HCT116 (cell line): ENCODE results near the gene MRPS2. TPM values are rescaled to one million over a fixed set of nuclear protein-coding genes. Genes with fewer than 3 reads are reported as not detected.

Experiments used
- ATAC-seq: fragments of 200-7000 bp; cut with Tn5 transposase; 2 replicates; pipeline ENCODE4 v1.9.1; 2020; ENCODE audit warnings: mild to moderate bottlenecking, moderate library complexity
- BruUV-seq: library from RNA; stranded (reverse); fragments of 400-500 nt; replicated peaks from 2 replicates; lab custom pipeline; 2021; lab: Mats Ljungman, UMichigan
- CTCF ChIA-PET: fragments of 300-600 bp; sonication (Branson Sonifier 250); formaldehyde crosslinking; loops from one replicate; lab custom pipeline; 2021; ENCODE audit warnings: antibody characterized with exemption; lab: Charles Lee
- POLR2A ChIA-PET: fragments of 300-600, 350-600 bp; sonication (Branson Sonifier 250); formaldehyde crosslinking; loops from one replicate; lab custom pipeline; 2021; ENCODE audit warnings: antibody characterized with exemption; lab: Charles Lee
- RAD21 ChIA-PET, 2 experiments: fragments of 300-600 bp; sonication (Branson Sonifier 250); formaldehyde crosslinking; loops; one replicate each; lab custom pipeline; 2023; ENCODE audit warnings: low total read pairs in 2 of 2; ENCODE audit not compliant: uncharacterized antibody in 2 of 2, unreplicated experiment in 2 of 2, low non-redundant PET in 1 of 2; lab: Charles Lee
- DNase-seq: peaks from one replicate; pipeline ENCODE4 v3.0.0-alpha.2; 2010; ENCODE audit warnings: low read depth, low spot score
- H2AFZ ChIP-seq: fragments of 200-600 bp; shearing (Covaris generic), sonication (generic); 2 replicates; pipeline ENCODE4 v1.6.1; 2017; ENCODE audit warnings: low read depth, mixed run types, mixed read lengths, antibody characterized with exemption, low read length; ENCODE audit not compliant: poor library complexity, severe bottlenecking
- H3K27ac ChIP-seq: 2 replicates; pipeline ENCODE4 v1.5.1; 2012; ENCODE audit warnings: low read depth, low read length
- H3K27me3 ChIP-seq: fragments of 200-600 bp; sonication (generic); 2 replicates; pipeline ENCODE4 v1.6.1; 2016; ENCODE audit warnings: mixed run types, low read length, mixed read lengths; ENCODE audit not compliant: insufficient read depth
- H3K36me3 ChIP-seq, 2 experiments: fragments of 200-500 bp in 1 of 2; fragments of 200-600 bp in 1 of 2; sonication (Bioruptor generic) in 1 of 2; sonication (generic) in 1 of 2; 2 replicates each; pipeline versions ENCODE4 v1.5.1 to v1.6.1; 2014 to 2016; ENCODE audit warnings: low read length in 2 of 2, inconsistent platforms in 1 of 2, mixed read lengths in 1 of 2, mixed run types in 1 of 2; ENCODE audit not compliant: insufficient read depth in 2 of 2, control insufficient read depth in 1 of 2
- H3K4me1 ChIP-seq, 2 experiments: fragments of 200-600 bp in 1 of 2; sonication (generic) in 1 of 2; 2 replicates each; pipeline versions ENCODE4 v1.5.1 to v1.6.1; 2012 to 2017; ENCODE audit warnings: low read length in 2 of 2, inconsistent platforms in 1 of 2, mild to moderate bottlenecking in 1 of 2, mixed read lengths in 1 of 2, mixed run types in 1 of 2, moderate library complexity in 1 of 2; ENCODE audit not compliant: insufficient read depth in 2 of 2, control insufficient read depth in 1 of 2
- H3K4me2 ChIP-seq: fragments of 200-600 bp; sonication (generic); 2 replicates; pipeline ENCODE4 v1.6.1; 2017; ENCODE audit warnings: mixed run types, low read length, mixed read lengths
- H3K4me3 ChIP-seq, 2 experiments: fragments of 200-600 bp in 1 of 2; sonication (generic) in 1 of 2; replicated peaks in 1 of 2; 2 replicates each; pipeline ENCODE4 v1.5.1; 2011 to 2016; ENCODE audit warnings: low read length in 2 of 2, control low read depth in 1 of 2, low read depth in 1 of 2, mild to moderate bottlenecking in 1 of 2, mixed read lengths in 1 of 2, mixed run types in 1 of 2
- H3K79me2 ChIP-seq: fragments of 200-600 bp; sonication (generic); 2 replicates; pipeline ENCODE4 v1.6.1; 2017; ENCODE audit warnings: mild to moderate bottlenecking, mixed run types, low read length, moderate library complexity, mixed read lengths; ENCODE audit not compliant: insufficient read depth
- H3K9ac ChIP-seq: fragments of 200-600 bp; sonication (generic); 2 replicates; pipeline ENCODE4 v1.6.1; 2016; ENCODE audit warnings: low read length, mixed read lengths
- H3K9me2 ChIP-seq: fragments of 200-600 bp; sonication (generic), shearing (Covaris generic); 2 replicates; pipeline ENCODE4 v1.6.1; 2017; ENCODE audit warnings: mixed run types, mild to moderate bottlenecking, moderate library complexity; ENCODE audit not compliant: insufficient read depth
- H3K9me3 ChIP-seq, 2 experiments: fragments of 200-500 bp in 1 of 2; fragments of 200-600 bp in 1 of 2; sonication (Bioruptor generic) in 1 of 2; sonication (generic) in 1 of 2; 2 replicates each; pipeline ENCODE4 v1.6.1; 2014 to 2017; ENCODE audit warnings: low read length in 2 of 2, mixed read lengths in 2 of 2, inconsistent platforms in 1 of 2, low read depth in 1 of 2, mild to moderate bottlenecking in 1 of 2, mixed run types in 1 of 2, moderate library complexity in 1 of 2; ENCODE audit not compliant: control insufficient read depth in 1 of 2, insufficient read depth in 1 of 2
- H4K20me1 ChIP-seq: fragments of 200-600 bp; sonication (generic), shearing (Covaris generic); 2 replicates; pipeline ENCODE4 v1.6.1; 2017; ENCODE audit warnings: mixed run types, mild to moderate bottlenecking, moderate library complexity; ENCODE audit not compliant: insufficient read depth
- CBX3 ChIP-seq: IDR thresholded peaks from 2 replicates; pipeline ENCODE4 v1.6.1; 2012; ENCODE audit warnings: low read depth
- CEBPB ChIP-seq: IDR thresholded peaks from 2 replicates; pipeline ENCODE4 v1.6.1; 2012; ENCODE audit warnings: low read depth
- ELF1 ChIP-seq: IDR thresholded peaks from 2 replicates; pipeline ENCODE4 v1.6.1; 2012; ENCODE audit warnings: low read depth, borderline replicate concordance
- EZH2phosphoT487 ChIP-seq: fragments of 200-600 bp; IDR thresholded peaks from 2 replicates; pipeline ENCODE4 v1.6.1; 2018; ENCODE audit warnings: antibody characterized with exemption, borderline replicate concordance
- FOSL1 ChIP-seq: IDR thresholded peaks from 2 replicates; pipeline ENCODE4 v1.6.1; 2012; ENCODE audit warnings: low read depth
- JUND ChIP-seq: IDR thresholded peaks from 2 replicates; pipeline ENCODE4 v1.6.1; 2012
- MAX ChIP-seq: IDR thresholded peaks from 2 replicates; pipeline ENCODE4 v1.6.1; 2012
- POLR2A ChIP-seq: IDR thresholded peaks from 2 replicates; pipeline ENCODE4 v1.7.0; 2011; ENCODE audit warnings: borderline replicate concordance; ENCODE audit not compliant: insufficient read depth, insufficient read length; ENCODE audit errors: extremely low read depth
- POLR2AphosphoS5 ChIP-seq: IDR thresholded peaks from 2 replicates; pipeline ENCODE4 v1.6.1; 2011; ENCODE audit warnings: mild to moderate bottlenecking, low read depth, low read length, moderate library complexity
- RAD21 ChIP-seq: IDR thresholded peaks from 2 replicates; pipeline ENCODE4 v1.6.1; 2012; ENCODE audit warnings: low read depth, mild to moderate bottlenecking
- SIN3A ChIP-seq: IDR thresholded peaks from 2 replicates; pipeline ENCODE4 v1.6.1; 2012; ENCODE audit warnings: low read depth
- SRF ChIP-seq: IDR thresholded peaks from 2 replicates; pipeline ENCODE4 v1.6.1; 2012; ENCODE audit warnings: low read depth
- TCF7L2 ChIP-seq: IDR thresholded peaks from 2 replicates; pipeline ENCODE4 v1.7.0; 2011; ENCODE audit warnings: borderline replicate concordance, inconsistent platforms; ENCODE audit not compliant: insufficient read depth, insufficient read length; ENCODE audit errors: extremely low read depth
- YY1 ChIP-seq: IDR thresholded peaks from 2 replicates; pipeline ENCODE4 v1.6.1; 2011; ENCODE audit warnings: low read length, low read depth, moderate library complexity, mild to moderate bottlenecking; ENCODE audit not compliant: insufficient replicate concordance; ENCODE audit errors: extremely low read depth
- ZFX ChIP-seq: fragments of 450-650 bp; IDR thresholded peaks from 2 replicates; pipeline ENCODE4 v1.6.1; 2017
- ZNF274 ChIP-seq: fragments of 200-500 bp; sonication (Bioruptor generic); IDR thresholded peaks from 2 replicates; pipeline ENCODE4 v1.6.1; 2014; ENCODE audit warnings: mild to moderate bottlenecking, low read depth, low read length, inconsistent platforms
- intact Hi-C: fragments of 100-400 bp; cut with micrococcal nuclease; formaldehyde crosslinking; loops from 2 replicates; pipeline ENCODE4 v1.10.0; 2022
- total RNA-seq: library from RNA; stranded (reverse); gene quantifications from one replicate; pipeline ENCODE4 v1.2.1, GENCODE V29; 2021; ENCODE audit not compliant: unreplicated experiment
- TF ChIP-seq, protein P1 (sequence below): IDR thresholded peaks from 2 replicates; pipeline ENCODE4 v1.6.1; 2012
- TF ChIP-seq, protein P2 (sequence below): IDR thresholded peaks from 2 replicates; pipeline ENCODE4 v1.6.1; 2012; ENCODE audit warnings: low read depth
- TF ChIP-seq, protein P3 (sequence below): IDR thresholded peaks from 2 replicates; pipeline ENCODE4 v1.6.1; 2011; ENCODE audit warnings: mild to moderate bottlenecking, low read length, moderate library complexity; ENCODE audit not compliant: insufficient replicate concordance; ENCODE audit errors: extremely low read depth

MRPS2 gene
- total RNA-seq, 1 experiment from 2014 or later = 85.1 TPM

DNA sequence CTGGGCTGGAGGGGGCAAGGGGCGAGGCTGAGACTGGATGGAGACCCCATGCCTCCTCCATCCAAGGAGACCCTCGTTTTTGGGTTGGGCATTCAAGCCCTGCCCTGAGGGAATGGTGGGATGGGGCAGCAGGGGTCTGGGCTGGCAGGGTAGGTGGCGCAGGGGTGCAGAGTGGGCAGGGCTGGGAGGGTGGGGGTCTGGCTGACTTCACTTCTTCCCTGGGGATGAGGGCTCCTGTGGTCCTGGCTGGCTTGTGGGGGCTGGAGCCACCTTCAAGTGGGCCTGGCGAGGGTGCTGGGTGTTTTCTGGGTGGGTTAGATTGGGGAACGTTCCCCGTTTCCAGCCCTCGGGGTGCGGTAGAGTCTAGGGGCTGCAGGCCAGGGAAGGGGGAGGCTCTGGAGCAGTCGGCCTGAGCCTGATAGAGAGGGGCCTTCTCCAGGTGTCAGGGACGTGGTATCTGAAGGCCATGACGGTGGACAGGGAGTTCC is 21.2 kb downstream of the MRPS2 start:
- RAD21 ChIA-PET = no interaction called here

More for the DNA sequence above, 21.2 kb downstream of the MRPS2 start:
- no peak overlapping the region for H3K9ac ChIP-seq
- ATAC-seq (no peak), DNase-seq (no peak)
- no peaks in the 10 kb centered on the region for H3K36me3 ChIP-seq
- no peaks in the 10 kb centered on the region for H3K9me3 ChIP-seq
- no TSS peak for BruUV-seq
- ChIA-PET POLR2A (no interaction called here), CTCF (no interaction called here)
- no peaks in the 10 kb centered on the region for H3K27me3 ChIP-seq
- H3K4me2 ChIP-seq = no peak overlapping the region
- H3K4me1 ChIP-seq = peaks cover 0 to 3% of the 10 kb centered on the region in 2 experiments; a peak in 2 of 4 replicates
- no peak for TF ChIP-seq ZNF274
- TF ChIP-seq CEBPB = no peak
- no peak for TF ChIP-seq POLR2A
- TF ChIP-seq EZH2phosphoT487 = no peak
- TF ChIP-seq POLR2AphosphoS5 = no peak
- no peak for TF ChIP-seq SIN3A
- no peak for TF ChIP-seq TCF7L2
- TF ChIP-seq, protein P1, sequence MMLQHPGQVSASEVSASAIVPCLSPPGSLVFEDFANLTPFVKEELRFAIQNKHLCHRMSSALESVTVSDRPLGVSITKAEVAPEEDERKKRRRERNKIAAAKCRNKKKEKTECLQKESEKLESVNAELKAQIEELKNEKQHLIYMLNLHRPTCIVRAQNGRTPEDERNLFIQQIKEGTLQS = no peak
- TF ChIP-seq JUND = no peak
- no peak for TF ChIP-seq CBX3
- TF ChIP-seq ZFX = no peak
- TF ChIP-seq FOSL1 = no peak
- no peak for TF ChIP-seq ELF1
- TF ChIP-seq, protein P2, sequence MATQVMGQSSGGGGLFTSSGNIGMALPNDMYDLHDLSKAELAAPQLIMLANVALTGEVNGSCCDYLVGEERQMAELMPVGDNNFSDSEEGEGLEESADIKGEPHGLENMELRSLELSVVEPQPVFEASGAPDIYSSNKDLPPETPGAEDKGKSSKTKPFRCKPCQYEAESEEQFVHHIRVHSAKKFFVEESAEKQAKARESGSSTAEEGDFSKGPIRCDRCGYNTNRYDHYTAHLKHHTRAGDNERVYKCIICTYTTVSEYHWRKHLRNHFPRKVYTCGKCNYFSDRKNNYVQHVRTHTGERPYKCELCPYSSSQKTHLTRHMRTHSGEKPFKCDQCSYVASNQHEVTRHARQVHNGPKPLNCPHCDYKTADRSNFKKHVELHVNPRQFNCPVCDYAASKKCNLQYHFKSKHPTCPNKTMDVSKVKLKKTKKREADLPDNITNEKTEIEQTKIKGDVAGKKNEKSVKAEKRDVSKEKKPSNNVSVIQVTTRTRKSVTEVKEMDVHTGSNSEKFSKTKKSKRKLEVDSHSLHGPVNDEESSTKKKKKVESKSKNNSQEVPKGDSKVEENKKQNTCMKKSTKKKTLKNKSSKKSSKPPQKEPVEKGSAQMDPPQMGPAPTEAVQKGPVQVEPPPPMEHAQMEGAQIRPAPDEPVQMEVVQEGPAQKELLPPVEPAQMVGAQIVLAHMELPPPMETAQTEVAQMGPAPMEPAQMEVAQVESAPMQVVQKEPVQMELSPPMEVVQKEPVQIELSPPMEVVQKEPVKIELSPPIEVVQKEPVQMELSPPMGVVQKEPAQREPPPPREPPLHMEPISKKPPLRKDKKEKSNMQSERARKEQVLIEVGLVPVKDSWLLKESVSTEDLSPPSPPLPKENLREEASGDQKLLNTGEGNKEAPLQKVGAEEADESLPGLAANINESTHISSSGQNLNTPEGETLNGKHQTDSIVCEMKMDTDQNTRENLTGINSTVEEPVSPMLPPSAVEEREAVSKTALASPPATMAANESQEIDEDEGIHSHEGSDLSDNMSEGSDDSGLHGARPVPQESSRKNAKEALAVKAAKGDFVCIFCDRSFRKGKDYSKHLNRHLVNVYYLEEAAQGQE = no peak
- no peak for TF ChIP-seq MAX
- TF ChIP-seq RAD21 = no peak
- TF ChIP-seq, protein P3, sequence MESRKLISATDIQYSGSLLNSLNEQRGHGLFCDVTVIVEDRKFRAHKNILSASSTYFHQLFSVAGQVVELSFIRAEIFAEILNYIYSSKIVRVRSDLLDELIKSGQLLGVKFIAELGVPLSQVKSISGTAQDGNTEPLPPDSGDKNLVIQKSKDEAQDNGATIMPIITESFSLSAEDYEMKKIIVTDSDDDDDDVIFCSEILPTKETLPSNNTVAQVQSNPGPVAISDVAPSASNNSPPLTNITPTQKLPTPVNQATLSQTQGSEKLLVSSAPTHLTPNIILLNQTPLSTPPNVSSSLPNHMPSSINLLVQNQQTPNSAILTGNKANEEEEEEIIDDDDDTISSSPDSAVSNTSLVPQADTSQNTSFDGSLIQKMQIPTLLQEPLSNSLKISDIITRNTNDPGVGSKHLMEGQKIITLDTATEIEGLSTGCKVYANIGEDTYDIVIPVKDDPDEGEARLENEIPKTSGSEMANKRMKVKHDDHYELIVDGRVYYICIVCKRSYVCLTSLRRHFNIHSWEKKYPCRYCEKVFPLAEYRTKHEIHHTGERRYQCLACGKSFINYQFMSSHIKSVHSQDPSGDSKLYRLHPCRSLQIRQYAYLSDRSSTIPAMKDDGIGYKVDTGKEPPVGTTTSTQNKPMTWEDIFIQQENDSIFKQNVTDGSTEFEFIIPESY = no peak
- TF ChIP-seq YY1 = no peak
- TF ChIP-seq SRF = no peak
- no peak overlapping the region for H3K4me3 ChIP-seq
- intact Hi-C loops = no loop called here
- H2AFZ ChIP-seq = no peak overlapping the region
- no peaks in the 10 kb centered on the region for H3K9me2 ChIP-seq
- H3K27ac ChIP-seq = no peak overlapping the region
- no peaks in the 10 kb centered on the region for H3K79me2 ChIP-seq
- H4K20me1 ChIP-seq = no peaks in the 10 kb centered on the region
